BLaER1 (cell line): ENCODE measurements around the gene ADAMTS20.
"Not testable (repeated sequence)": the region's sequence is repeated elsewhere in the genome, so short reads cannot be mapped to it uniquely, and the experiment has no call there.

Source experiments
- H3K27ac ChIP-seq: shearing (Covaris generic); formaldehyde crosslinking; 2 replicates; pipeline ENCODE4 v1.8.1; 2022
- H3K27me3 ChIP-seq: shearing (Covaris generic); formaldehyde crosslinking; 2 replicates; pipeline ENCODE4 v1.8.1; 2022
- H3K36me3 ChIP-seq: shearing (Covaris generic); formaldehyde crosslinking; 2 replicates; pipeline ENCODE4 v1.8.1; 2022
- H3K4me1 ChIP-seq: shearing (Covaris generic); formaldehyde crosslinking; 2 replicates; pipeline ENCODE4 v1.8.1; 2022
- H3K4me2 ChIP-seq: shearing (Covaris generic); formaldehyde crosslinking; 2 replicates; pipeline ENCODE4 v1.8.1; 2022
- H3K4me3 ChIP-seq: shearing (Covaris generic); formaldehyde crosslinking; 2 replicates; pipeline ENCODE4 v1.8.1; 2022
- H3K9ac ChIP-seq: shearing (Covaris generic); formaldehyde crosslinking; 2 replicates; pipeline ENCODE4 v1.8.1; 2022
- H3K9me3 ChIP-seq: shearing (Covaris generic); formaldehyde crosslinking; 2 replicates; pipeline ENCODE4 v1.8.1; 2022
- H4K20me1 ChIP-seq: shearing (Covaris generic); formaldehyde crosslinking; 2 replicates; pipeline ENCODE4 v1.8.1; 2022
- Cebpa-rat ChIP-seq: shearing (Covaris generic); IDR thresholded peaks from 2 replicates; pipeline ENCODE4 v1.8.1; 2022

Gene ADAMTS20

DNA sequence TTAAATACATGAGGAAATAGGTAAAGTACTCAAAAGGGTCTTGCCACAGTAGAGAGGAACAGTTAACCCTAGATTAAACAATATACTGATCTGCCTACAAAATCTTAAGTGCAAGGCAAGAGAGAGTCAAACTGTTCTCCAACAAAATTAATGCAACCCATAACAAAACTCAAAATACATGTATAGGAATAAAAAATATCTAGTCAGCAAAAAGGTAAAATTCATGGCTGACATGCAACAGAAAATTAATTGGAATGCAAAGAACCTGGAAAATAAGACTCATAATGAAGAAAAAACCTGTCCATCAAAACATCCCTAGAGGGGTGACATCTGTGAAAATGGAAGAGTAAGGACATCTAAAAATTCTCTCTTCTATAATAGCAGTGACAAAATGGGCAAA is 173.6 kb downstream of the ADAMTS20 start:
- H3K27me3 ChIP-seq, result no peaks in the 10 kb centered on the region
- no peak overlapping the region for H3K4me2 ChIP-seq
- H3K4me3 ChIP-seq, result no peak overlapping the region
- H3K4me1 ChIP-seq, result no peaks in the 10 kb centered on the region
- no peak for TF ChIP-seq Cebpa-rat
- H3K36me3 ChIP-seq, result no peaks in the 10 kb centered on the region
- no peaks in the 10 kb centered on the region for H4K20me1 ChIP-seq
- no peak overlapping the region for H3K9ac ChIP-seq
- H3K27ac ChIP-seq, result no peak overlapping the region
- peaks cover 19% of the 10 kb centered on the region for H3K9me3 ChIP-seq

DNA sequence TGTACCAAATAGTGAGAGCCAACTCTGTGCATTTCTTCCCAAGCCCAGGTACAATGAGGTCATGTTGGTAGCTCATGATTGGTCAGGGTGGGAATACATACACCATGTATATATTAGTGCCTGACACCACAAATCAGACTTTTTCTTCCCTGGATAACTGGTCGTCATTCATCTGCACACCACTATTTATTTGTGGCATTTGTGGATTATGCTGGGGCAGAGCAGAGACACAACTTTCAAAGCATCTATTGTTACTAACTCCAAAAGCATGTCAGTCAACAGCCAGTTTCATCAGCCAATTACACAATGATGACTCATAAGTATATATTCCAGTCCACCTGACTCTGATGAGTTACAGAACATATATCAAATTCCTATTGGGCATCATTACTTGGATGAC is 181.7 kb downstream of the ADAMTS20 start:
- TF ChIP-seq Cebpa-rat, result no peak
- H3K4me2 ChIP-seq, result no peak overlapping the region
- no peaks in the 10 kb centered on the region for H3K36me3 ChIP-seq

DNA sequence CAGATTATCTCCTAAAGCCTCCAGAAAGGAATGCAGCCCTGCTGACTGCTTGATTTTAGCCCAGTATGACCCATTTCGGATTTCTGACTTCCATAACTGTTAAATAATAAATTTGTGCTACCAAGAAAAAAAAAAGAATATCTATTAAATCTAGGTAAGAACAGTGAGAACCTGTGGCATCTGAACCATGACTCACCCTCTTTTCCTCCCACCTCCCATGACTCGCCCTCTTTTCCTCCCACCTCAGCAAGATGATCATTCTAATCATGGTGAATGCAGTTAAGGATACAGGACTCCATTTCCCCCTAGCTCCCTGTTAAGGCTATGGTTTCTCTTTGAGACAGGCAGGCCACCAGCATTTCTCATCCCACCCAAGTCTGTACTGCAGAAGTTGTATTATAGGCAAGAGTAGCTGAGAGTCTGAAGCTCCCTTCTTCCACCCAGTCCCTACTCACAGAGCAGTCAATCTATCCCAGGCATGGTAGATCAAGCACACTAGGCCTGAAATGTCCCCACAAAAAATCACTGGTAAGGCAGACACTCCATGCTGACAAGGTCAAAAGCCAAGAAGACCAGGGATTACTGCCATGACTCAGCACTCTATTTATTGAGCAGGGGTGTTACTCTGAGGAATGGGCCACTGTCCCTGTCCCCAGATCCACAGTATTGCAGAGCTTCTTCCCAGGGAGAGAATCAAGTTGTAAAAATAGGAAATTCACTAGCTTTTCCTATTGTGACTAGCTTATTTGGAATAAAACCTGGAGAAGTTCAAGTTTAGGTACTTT is 188.9 kb downstream of the ADAMTS20 start:
- Histone ChIP-seq H3K4me2 (no peak overlapping the region), H3K36me3 (no peaks in the 10 kb centered on the region), H3K9me3 (no peaks in the 10 kb centered on the region), H3K4me1 (no peaks in the 10 kb centered on the region), H3K9ac (no peak overlapping the region), H3K27me3 (no peaks in the 10 kb centered on the region), H3K4me3 (no peak overlapping the region), H3K27ac (no peak overlapping the region), H4K20me1 (no peaks in the 10 kb centered on the region)
- TF ChIP-seq Cebpa-rat, result no peak

More for the DNA sequence above, 181.7 kb downstream of the ADAMTS20 start:
- no peaks in the 10 kb centered on the region for H3K9me3 ChIP-seq
- no peaks in the 10 kb centered on the region for H3K27me3 ChIP-seq
- H3K9ac ChIP-seq, result no peak overlapping the region
- no peaks in the 10 kb centered on the region for H3K4me1 ChIP-seq
- H4K20me1 ChIP-seq, result no peaks in the 10 kb centered on the region
- H3K4me3 ChIP-seq, result no peak overlapping the region
- H3K27ac ChIP-seq, result no peak overlapping the region

DNA sequence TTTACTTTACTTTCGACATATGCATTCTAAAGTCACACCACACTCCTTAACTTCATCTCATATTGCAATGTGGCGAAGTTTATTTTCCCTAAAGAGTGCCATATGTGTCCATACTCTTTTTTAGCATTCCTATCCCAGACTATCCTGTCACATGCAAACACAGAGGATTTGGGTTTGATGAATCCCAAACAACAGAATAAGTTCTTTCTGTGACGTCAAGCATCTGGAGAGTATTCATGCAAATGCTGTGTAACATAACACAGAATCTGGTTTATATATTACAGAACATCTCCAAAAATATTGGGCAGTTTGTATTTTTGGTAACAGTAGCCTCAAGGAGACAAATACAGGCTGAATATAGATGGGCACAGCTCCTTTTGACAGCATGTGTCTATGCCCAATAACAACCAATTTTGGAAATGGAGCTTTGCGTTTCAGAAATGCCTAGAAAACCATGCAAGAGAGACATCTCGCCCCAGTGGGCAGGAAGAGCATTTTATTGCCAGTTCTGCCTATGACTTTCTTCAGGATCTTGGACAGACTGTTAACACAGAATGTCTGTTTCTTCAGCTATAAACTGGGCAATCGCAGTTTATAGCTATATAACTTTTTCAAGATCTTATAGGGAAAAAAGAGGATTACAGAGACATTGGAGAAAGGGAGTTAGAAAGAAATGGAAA is 190.8 kb downstream of the ADAMTS20 start:
- TF ChIP-seq Cebpa-rat, result no peak
- H3K4me3 ChIP-seq, result no peak overlapping the region
- H4K20me1 ChIP-seq, result no peaks in the 10 kb centered on the region
- no peaks in the 10 kb centered on the region for H3K27me3 ChIP-seq
- no peaks in the 10 kb centered on the region for H3K4me1 ChIP-seq
- no peak overlapping the region for H3K9ac ChIP-seq
- no peaks in the 10 kb centered on the region for H3K36me3 ChIP-seq
- H3K4me2 ChIP-seq, result no peak overlapping the region
- H3K9me3 ChIP-seq, result no peaks in the 10 kb centered on the region
- no peak overlapping the region for H3K27ac ChIP-seq

DNA sequence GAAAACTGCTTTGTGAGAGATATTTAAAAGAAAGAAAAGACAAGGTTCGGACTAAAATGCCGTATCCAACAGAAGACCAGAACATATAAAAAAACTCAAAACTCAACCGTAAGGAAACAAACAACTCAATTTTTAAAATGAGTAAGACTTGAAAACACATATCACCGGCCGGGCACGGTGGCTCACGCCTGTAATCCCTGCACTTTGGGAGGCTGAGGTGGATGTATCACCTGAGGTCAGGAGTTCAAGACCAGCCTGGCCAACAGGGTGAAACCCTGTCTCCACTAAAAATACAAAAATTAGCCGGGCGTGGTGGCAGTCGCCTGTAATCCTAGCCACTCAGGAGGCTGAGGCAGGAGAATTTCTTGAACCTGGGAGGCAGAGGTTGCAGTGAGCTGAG is 192.0 kb downstream of the ADAMTS20 start:
- H3K9me3 ChIP-seq, H4K20me1 ChIP-seq, H3K27ac ChIP-seq, H3K36me3 ChIP-seq, H3K4me3 ChIP-seq, H3K4me2 ChIP-seq, H3K9ac ChIP-seq, H3K4me1 ChIP-seq, H3K27me3 ChIP-seq: not testable (repeated sequence)

DNA sequence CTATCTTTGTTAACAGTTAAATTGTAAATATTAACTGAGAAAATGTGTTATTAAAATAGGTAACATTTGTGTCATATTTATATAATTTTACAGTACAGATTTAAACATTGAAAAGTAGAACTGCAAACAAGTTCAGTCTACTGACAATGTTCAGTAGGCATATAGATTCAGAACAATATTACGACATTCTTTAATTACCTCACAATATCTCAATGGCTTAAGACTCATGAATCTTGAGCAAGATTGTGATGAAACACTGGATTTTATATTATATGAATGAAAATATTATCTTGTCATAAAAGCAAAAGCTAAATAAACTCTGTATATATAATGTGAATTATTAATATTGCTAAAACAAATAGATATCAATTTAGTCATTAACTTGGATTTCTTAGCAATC is 194.9 kb downstream of the ADAMTS20 start:
- no peaks in the 10 kb centered on the region for H3K36me3 ChIP-seq
- no peak overlapping the region for H3K27ac ChIP-seq
- no peaks in the 10 kb centered on the region for H3K9me3 ChIP-seq

DNA sequence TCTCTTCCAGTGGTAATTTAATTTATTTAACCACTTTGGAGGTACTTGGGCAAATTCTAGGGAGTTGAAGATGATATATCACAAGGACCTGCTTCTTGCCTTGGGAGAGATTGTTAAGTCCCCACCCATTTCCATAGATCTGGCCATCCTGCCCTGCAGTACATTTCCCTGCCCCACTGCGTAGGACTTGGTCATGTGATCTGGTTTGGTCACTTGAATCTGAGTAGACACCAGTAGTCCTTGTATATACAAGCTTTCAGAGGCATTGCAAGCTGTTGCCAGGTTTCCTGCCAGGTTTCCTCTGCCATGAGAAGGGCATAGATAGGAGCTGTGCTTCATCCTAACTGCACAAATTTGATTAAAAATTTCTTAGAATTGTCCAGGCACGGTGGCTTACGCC is 200.0 kb downstream of the ADAMTS20 start:
- Histone ChIP-seq H4K20me1 (no peaks in the 10 kb centered on the region), H3K9me3 (no peaks in the 10 kb centered on the region), H3K4me1 (no peaks in the 10 kb centered on the region), H3K4me3 (no peak overlapping the region), H3K27me3 (no peaks in the 10 kb centered on the region), H3K9ac (no peak overlapping the region), H3K4me2 (no peak overlapping the region), H3K36me3 (no peaks in the 10 kb centered on the region), H3K27ac (no peak overlapping the region)
- no peak for TF ChIP-seq Cebpa-rat

More for the DNA sequence above, 194.9 kb downstream of the ADAMTS20 start:
- H4K20me1 ChIP-seq, result no peaks in the 10 kb centered on the region
- H3K4me2 ChIP-seq, result no peak overlapping the region
- no peak for TF ChIP-seq Cebpa-rat
- H3K4me3 ChIP-seq, result no peak overlapping the region
- no peaks in the 10 kb centered on the region for H3K27me3 ChIP-seq
- no peak overlapping the region for H3K9ac ChIP-seq
- no peaks in the 10 kb centered on the region for H3K4me1 ChIP-seq

DNA sequence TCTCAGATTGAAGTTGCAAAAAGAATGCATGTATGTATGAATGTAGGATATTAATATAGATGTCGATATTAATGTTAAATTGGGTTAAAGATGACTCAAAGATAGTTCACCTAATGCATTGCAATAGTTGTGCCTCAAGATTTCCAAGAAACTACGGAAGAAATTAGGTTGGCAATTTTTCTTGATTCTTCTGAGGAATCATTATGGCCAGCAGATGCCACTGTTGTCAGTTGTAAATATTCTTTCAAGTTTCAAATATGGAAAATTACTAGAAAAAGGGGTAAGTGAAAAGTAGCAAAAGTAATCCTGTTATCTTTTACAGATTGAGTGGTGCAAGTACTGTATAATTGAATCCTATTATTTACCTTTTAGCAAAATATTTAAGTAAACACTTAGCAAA is 202.1 kb downstream of the ADAMTS20 start:
- no peak overlapping the region for H3K9ac ChIP-seq
- H3K4me1 ChIP-seq, result no peaks in the 10 kb centered on the region
- H3K27me3 ChIP-seq, result no peaks in the 10 kb centered on the region
- H3K9me3 ChIP-seq, result peaks cover 14% of the 10 kb centered on the region
- H4K20me1 ChIP-seq, result no peaks in the 10 kb centered on the region
- H3K4me2 ChIP-seq, result no peak overlapping the region
- no peak overlapping the region for H3K27ac ChIP-seq
- TF ChIP-seq Cebpa-rat, result no peak
- no peak overlapping the region for H3K4me3 ChIP-seq
- H3K36me3 ChIP-seq, result no peaks in the 10 kb centered on the region

DNA sequence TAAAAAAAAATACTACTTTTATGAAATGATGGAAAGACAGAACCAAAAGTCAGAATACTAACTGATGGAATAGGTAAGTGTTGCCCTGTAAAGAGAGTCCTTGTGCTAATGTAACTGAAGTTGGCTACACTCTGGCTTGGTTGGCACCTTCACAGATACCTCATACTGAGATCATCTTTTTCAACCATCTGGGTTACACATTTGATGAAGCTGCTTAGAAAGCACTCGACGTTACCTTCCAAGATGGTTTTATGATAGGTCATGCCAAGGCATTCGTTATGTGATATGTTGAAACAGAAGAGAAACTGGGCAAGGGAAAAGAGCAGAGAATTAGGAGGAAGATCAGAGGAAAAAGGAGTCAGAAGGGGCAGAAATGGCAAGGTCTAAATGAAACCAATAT is 203.8 kb downstream of the ADAMTS20 start:
- Histone ChIP-seq H3K27me3 (no peaks in the 10 kb centered on the region), H3K27ac (no peak overlapping the region), H3K36me3 (no peaks in the 10 kb centered on the region), H3K4me1 (no peaks in the 10 kb centered on the region), H3K4me3 (no peak overlapping the region), H3K9ac (no peak overlapping the region), H3K4me2 (no peak overlapping the region), H4K20me1 (no peaks in the 10 kb centered on the region), H3K9me3 (peaks cover 29% of the 10 kb centered on the region)
- no peak for TF ChIP-seq Cebpa-rat

DNA sequence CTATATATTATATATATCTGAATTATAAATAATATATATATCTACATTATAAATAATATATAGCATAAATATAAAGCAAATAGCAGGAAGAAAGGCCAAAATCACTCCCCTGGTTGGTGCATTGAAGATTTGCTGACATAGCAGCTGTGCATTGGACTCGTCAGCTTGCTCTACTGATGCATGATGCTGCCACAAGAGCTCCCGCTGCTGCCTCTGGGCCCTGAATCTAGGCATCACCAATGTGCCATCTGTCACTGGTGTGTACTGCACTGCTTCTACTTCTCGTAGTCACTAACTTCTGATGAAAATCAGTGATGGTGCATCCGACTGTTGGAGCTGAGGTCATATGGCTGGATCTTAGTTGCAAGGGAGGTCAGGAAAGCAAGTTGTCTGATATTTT is 205.0 kb downstream of the ADAMTS20 start:
- H3K27ac ChIP-seq, result no peak overlapping the region
- H3K4me3 ChIP-seq, result no peak overlapping the region
- no peaks in the 10 kb centered on the region for H3K36me3 ChIP-seq
- H3K4me1 ChIP-seq, result no peaks in the 10 kb centered on the region
- no peak for TF ChIP-seq Cebpa-rat
- no peak overlapping the region for H3K9ac ChIP-seq
- H4K20me1 ChIP-seq, result no peaks in the 10 kb centered on the region
- H3K27me3 ChIP-seq, result no peaks in the 10 kb centered on the region
- no peak overlapping the region for H3K4me2 ChIP-seq
- H3K9me3 ChIP-seq, result peaks cover 29% of the 10 kb centered on the region
